GM12878 (cell line): ENCODE data around the gene NCAN. TPM values are rescaled to one million over a fixed set of nuclear protein-coding genes. Genes with fewer than 3 reads are reported as not detected.

Experiments
- ATAC-seq: fragments of 200-7000 bp; cut with Tn5 transposase; 3 replicates; pipeline ENCODE4 v1.9.1; 2020; ENCODE audit warnings: mild to moderate bottlenecking, moderate library complexity
- BruUV-seq: library from RNA; stranded (reverse); fragments of 400-500 nt; replicated peaks from 2 replicates; lab custom pipeline; 2021; lab: Mats Ljungman, UMichigan
- CTCF ChIA-PET: fragments of 300-600 bp; sonication (Branson Sonifier 250); formaldehyde crosslinking; extraction: SDS; loops from one replicate; lab custom pipeline; 2021; ENCODE audit warnings: inconsistent platforms; lab: Yijun Ruan, JAX
- POLR2A ChIA-PET: fragments of 350-600 bp; formaldehyde crosslinking; extraction: SDS; loops from one replicate; lab custom pipeline; 2021; ENCODE audit warnings: inconsistent platforms; lab: Charles Lee
- RAD21 ChIA-PET: fragments of 300-600 bp; sonication (Branson Sonifier 250); formaldehyde crosslinking; loops from one replicate; lab custom pipeline; 2023; ENCODE audit warnings: antibody characterized with exemption; ENCODE audit not compliant: unreplicated experiment; lab: Charles Lee
- SMC1A ChIA-PET: fragments of 300-600 bp; sonication (Branson Sonifier 250); formaldehyde crosslinking; loops from one replicate; lab custom pipeline; 2023; ENCODE audit not compliant: unreplicated experiment, uncharacterized antibody; lab: Charles Lee
- DNase-seq: peaks from one replicate; pipeline ENCODE4 v3.0.0-alpha.2; 2011; ENCODE audit warnings: low read depth, low spot score
- FAIRE-seq: peaks from 3 replicates; lab custom pipeline; 2011; peaks lifted over from hg19 to GRCh38; lab: Jason Lieb, UNC
- H2AFZ ChIP-seq: 2 replicates; pipeline ENCODE4 v1.6.0; 2011; ENCODE audit warnings: low read depth, low read length, control low read depth; ENCODE audit not compliant: control insufficient read depth
- H3K27ac ChIP-seq: 2 replicates; pipeline ENCODE4 v1.5.1; 2011; ENCODE audit warnings: control low read depth; ENCODE audit not compliant: control insufficient read depth, insufficient read depth
- H3K27me3 ChIP-seq, 2 experiments: replicated peaks in 1 of 2; 2 replicates each; pipeline versions ENCODE4 v1.6.0 to v1.6.1; 2011; ENCODE audit warnings: low read length in 1 of 2; ENCODE audit not compliant: control insufficient read depth in 2 of 2, insufficient read depth in 2 of 2
- H3K36me3 ChIP-seq, 2 experiments: 2 replicates each; pipeline ENCODE4 v1.5.1; 2011; ENCODE audit warnings: low read length in 1 of 2; ENCODE audit not compliant: control insufficient read depth in 2 of 2, insufficient read depth in 2 of 2
- H3K4me1 ChIP-seq: 2 replicates; pipeline ENCODE4 v1.6.1; 2011; ENCODE audit warnings: mild to moderate bottlenecking, low read length, moderate library complexity, mixed read lengths; ENCODE audit not compliant: control insufficient read depth, insufficient read depth
- H3K4me2 ChIP-seq: 2 replicates; pipeline ENCODE4 v1.6.0; 2011; ENCODE audit warnings: control low read depth; ENCODE audit not compliant: control insufficient read depth, insufficient read depth
- H3K4me3 ChIP-seq: fragments of 200-600 bp; sonication (generic); 2 replicates; pipeline ENCODE4 v1.5.1; 2016
- H3K79me2 ChIP-seq: 2 replicates; pipeline ENCODE4 v1.6.0; 2011; ENCODE audit warnings: low read length; ENCODE audit not compliant: control insufficient read depth, insufficient read depth
- H3K9ac ChIP-seq: 2 replicates; pipeline ENCODE4 v1.8.0; 2011; ENCODE audit warnings: low read length, control low read depth, mixed read lengths; ENCODE audit not compliant: control insufficient read depth, insufficient read depth
- H3K9me3 ChIP-seq: replicated peaks from 3 replicates; pipeline ENCODE4 v1.5.1; 2011; ENCODE audit warnings: mild to moderate bottlenecking, low read length; ENCODE audit not compliant: control insufficient read depth, insufficient read depth
- H4K20me1 ChIP-seq: 2 replicates; pipeline ENCODE4 v1.6.0; 2011; ENCODE audit not compliant: control insufficient read depth, insufficient read depth
- ASH2L ChIP-seq: fragments of 300-600, 200-600 bp; sonication (generic); IDR thresholded peaks from 2 replicates; pipeline ENCODE4 v1.6.1; 2017; ENCODE audit warnings: low read depth, mild to moderate bottlenecking, borderline replicate concordance
- MXI1 ChIP-seq: fragments of 150-350 bp; IDR thresholded peaks from 2 replicates; pipeline ENCODE4 v1.6.1; 2011; ENCODE audit warnings: low read depth, mild to moderate bottlenecking, inconsistent platforms, low read length, improper control_type of control experiment
- NFYB ChIP-seq: IDR thresholded peaks from 2 replicates; pipeline ENCODE4 v1.6.1; 2011; ENCODE audit warnings: low read depth, mild to moderate bottlenecking, low read length, improper control_type of control experiment, moderate library complexity; ENCODE audit not compliant: insufficient read depth
- RAD21 ChIP-seq: IDR thresholded peaks from 2 replicates; pipeline ENCODE4 v1.6.1; 2011; ENCODE audit warnings: mild to moderate bottlenecking, low read depth, low read length, moderate library complexity; ENCODE audit not compliant: insufficient read depth
- TCF3 ChIP-seq: IDR thresholded peaks from 2 replicates; pipeline ENCODE4 v1.6.1; 2012; ENCODE audit warnings: low read depth, mild to moderate bottlenecking, low read length, borderline replicate concordance; ENCODE audit not compliant: insufficient read depth
- YBX1 ChIP-seq: fragments of 450-650 bp; IDR thresholded peaks from 2 replicates; pipeline ENCODE4 v1.6.1; 2016; ENCODE audit warnings: antibody characterized with exemption
- WGBS: methylation state at CpG from one replicate; pipeline ENCODE4 v1.1.6; 2016; ENCODE audit warnings: low lambda C conversion rate; ENCODE audit not compliant: insufficient replicate concordance, insufficient coverage; ENCODE audit errors: missing lambda C conversion rate; 5-methylcytosine and 5-hydroxymethylcytosine counted together
- in situ Hi-C: fragments of 300-500 bp; cut with MboI; formaldehyde crosslinking; loops from 9 replicates; pipeline ENCODE4 v1.14.3; 2018; ENCODE audit warnings: mixed read lengths
- intact Hi-C: fragments of 100-400 bp; cut with micrococcal nuclease; formaldehyde crosslinking; loops from one replicate; pipeline ENCODE4 v1.14.2; 2022; ENCODE audit not compliant: unreplicated experiment
- polyA plus RNA-seq, 11 experiments: library from polyadenylated mRNA; depleted of rRNA in 4 of 11; unstranded in 6 of 11; stranded (reverse) in 5 of 11; fragments of >200 nt; fragmentation: Nextera tagmentation in 4 of 11; fragmentation: Illumina TruSeq in 1 of 11; extraction: Ambion mirVana in 4 of 11; extraction: Trizol in 1 of 11; gene quantifications; 1 replicate in 1 of 11; 2 replicates in 10 of 11; pipeline versions ENCODE4 v1.2.1 to v1.2.3, GENCODE V29; 2011 to 2016; ENCODE audit warnings: inconsistent platforms in 2 of 11, missing spikeins in 2 of 11, low read depth in 1 of 11
- total RNA-seq, 4 experiments: library from RNA; depleted of rRNA in 3 of 4; stranded (reverse); fragments of >200 nt in 3 of 4; fragmentation: Illumina TruSeq in 1 of 4; extraction: Trizol in 1 of 4; gene quantifications; 2 replicates each; pipeline versions ENCODE4 v1.2.1 to v1.2.3, GENCODE V29; 2013 to 2021

The NCAN gene
- total and polyA plus RNA-seq, 10 of the 15 experiments (the other 5 are each of a cell fraction or from before 2014, with no cell fraction given) = 0.02 to 0.34 (median 0.12) TPM; not detected in 1

DNA sequence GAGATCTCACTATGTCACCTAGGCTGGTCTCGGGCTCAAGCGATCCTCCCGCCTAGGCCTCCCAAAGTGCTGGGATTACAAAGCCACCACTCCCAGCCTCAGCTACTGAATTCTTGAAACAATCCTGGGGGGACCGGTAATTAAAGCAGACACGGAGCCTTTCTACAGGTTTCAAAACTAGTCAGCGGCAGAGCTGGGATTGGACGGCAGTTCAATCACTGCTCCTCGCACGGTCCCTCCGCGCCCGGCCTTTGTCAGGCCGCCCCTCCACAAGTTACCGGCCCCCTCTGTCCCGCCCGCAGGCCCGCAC, 20.0 kb upstream of the NCAN start:
- ChIA-PET POLR2A (interaction anchor here (1.0 to 3.0 kb wide), 3 partner anchors 11 to 35 kb away, joined by 4 to 25 read pairs (median 7); partner anchors contain the start of gene NR2C2AP), SMC1A (interaction anchor here (1.2 to 1.9 kb wide), 4 partner anchors 8 to 171 kb away, joined by 3 to 6 read pairs (median 4); no protein-coding TSS in a partner anchor), CTCF (interaction anchor here (0.7 to 2.3 kb wide), 4 partner anchors 17 to 298 kb away, joined by 3 to 13 read pairs (median 4); partner anchors contain the start of gene MEF2B), RAD21 (interaction anchor here (0.7 to 2.2 kb wide), 3 partner anchors 11 to 124 kb away, joined by 3 to 15 read pairs (median 3); partner anchors contain the start of gene NR2C2AP)
- peak overlapping the region; percentile 98 for H3K9ac ChIP-seq
- no peaks in the 10 kb centered on the region for H4K20me1 ChIP-seq
- BruUV-seq = no TSS peak
- peaks cover 2 to 5% of the 10 kb centered on the region in 2 experiments; a peak in 3 of 4 replicates for H3K36me3 ChIP-seq
- intact Hi-C loops = loop anchor here (2.0 kb wide), 1 partner anchor 129 kb away; the partner anchor contains the start of genes MAU2 and SUGP1
- peaks cover 11% of the 10 kb centered on the region for H3K4me1 ChIP-seq
- no peaks in the 10 kb centered on the region for H3K27me3 ChIP-seq
- ATAC-seq (peak; percentile 4), FAIRE-seq (no peak), DNase-seq (no peak)
- peak overlapping the region; percentile 97 for H3K27ac ChIP-seq
- peaks cover 34% of the 10 kb centered on the region for H3K79me2 ChIP-seq
- H2AFZ ChIP-seq = peak overlapping the region; percentile 83
- in situ Hi-C loops = no loop called here
- TF ChIP-seq TCF3 = 0 out of 2 replicates have a peak, but pooled peaks have one; percentile 5
- 0 out of 2 replicates have a peak, but pooled peaks have one; percentile 53 for TF ChIP-seq NFYB
- no peak for TF ChIP-seq RAD21
- no peak for TF ChIP-seq YBX1
- 0 out of 2 replicates have a peak, but pooled peaks have one; percentile 84 for TF ChIP-seq ASH2L
- peak; percentile 84 for TF ChIP-seq MXI1
- no peaks in the 10 kb centered on the region; the same call in 2 of the 3 replicates for H3K9me3 ChIP-seq
- peak overlapping the region; percentile 56; the same call in 1 of the 2 replicates for H3K4me2 ChIP-seq
- WGBS = 0% methylated on average over 17 of the region's 17 CpGs
- peak overlapping the region; percentile 85 for H3K4me3 ChIP-seq
